ENCODE data around the gene GON4L. TPM values are rescaled to one million over a fixed set of nuclear protein-coding genes. Genes with fewer than 3 reads are reported as not detected.

Gene GON4L
- total RNA-seq, 1 experiment from 2014 or later = 43.7 TPM

GRCh38 chr1:155744711-155745283, 112.2 kb downstream of the GON4L start:
- TF ChIP-seq CTCF (IDR thresholded peaks at IDR 0.05; ENCODE audit: insufficient read depth in 1 of 2, low read depth in 1 of 2, low read length in 1 of 2, severe bottlenecking in 1 of 2, unreplicated experiment in 1 of 2) = no peak
- intact Hi-C loops (cut with micrococcal nuclease; ENCODE audit: unreplicated experiment) = no loop called here
- no peaks in the 10 kb centered on the region for H3K9me3 ChIP-seq
- Mint-ChIP-seq H3K36me3 (ENCODE audit: insufficient read depth, unreplicated experiment) (peaks cover 26% of the 10 kb centered on the region), H3K9me3 (ENCODE audit: unreplicated experiment) (no peaks in the 10 kb centered on the region), H3K4me3 (ENCODE audit: unreplicated experiment) (peak overlapping the region; percentile 96), H3K4me1 (ENCODE audit: low read depth, unreplicated experiment) (no peaks in the 10 kb centered on the region), H3K27ac (ENCODE audit: unreplicated experiment) (peak overlapping the region; percentile 84), H3K27me3 (ENCODE audit: insufficient read depth, unreplicated experiment) (no peaks in the 10 kb centered on the region)
- ChIA-PET CTCF (interaction anchor here (0.6 kb wide), 1 partner anchor 16 kb away, joined by 3 read pairs; no protein-coding TSS in a partner anchor), POLR2A (no interaction called here)
- H3K36me3 ChIP-seq (ENCODE audit: control insufficient read depth, insufficient read depth, low read length) = no peaks in the 10 kb centered on the region
- H3K4me1 ChIP-seq = no peaks in the 10 kb centered on the region
- TSS peak; percentile 82 for BruUV-seq (replicated peaks)
- no peak for DNase-seq
- H3K4me3 ChIP-seq (ENCODE audit: low read depth, low read length) = peak overlapping the region; percentile 74
- H3K27me3 ChIP-seq (replicated peaks; ENCODE audit: control insufficient read depth, insufficient read depth, low read length) = no peaks in the 10 kb centered on the region

- ChIA-PET POLR2A (interaction anchor here (0.6 kb wide), 1 partner anchor 26 kb away, joined by 3 read pairs; no protein-coding TSS in a partner anchor), CTCF (no interaction called here)
- no peak for TF ChIP-seq CTCF (IDR thresholded peaks at IDR 0.05; ENCODE audit: insufficient read depth in 1 of 2, low read depth in 1 of 2, low read length in 1 of 2, severe bottlenecking in 1 of 2, unreplicated experiment in 1 of 2)
- intact Hi-C loops (cut with micrococcal nuclease; ENCODE audit: unreplicated experiment) = no loop called here
- no peaks in the 10 kb centered on the region for H3K27me3 ChIP-seq (replicated peaks; ENCODE audit: control insufficient read depth, insufficient read depth, low read length)
- peaks cover 21% of the 10 kb centered on the region for H3K36me3 Mint-ChIP-seq (ENCODE audit: insufficient read depth, unreplicated experiment)
- no peaks in the 10 kb centered on the region for H3K27me3 Mint-ChIP-seq (ENCODE audit: insufficient read depth, unreplicated experiment)
- no peaks in the 10 kb centered on the region for H3K9me3 ChIP-seq
- no peaks in the 10 kb centered on the region for H3K4me1 ChIP-seq
- H3K4me3 ChIP-seq (ENCODE audit: low read depth, low read length) = no peak overlapping the region
- H3K27ac Mint-ChIP-seq (ENCODE audit: unreplicated experiment) = no peak overlapping the region
- no peaks in the 10 kb centered on the region for H3K4me1 Mint-ChIP-seq (ENCODE audit: low read depth, unreplicated experiment)
- no peak for DNase-seq
- BruUV-seq (replicated peaks) = no TSS peak
- peaks cover 2% of the 10 kb centered on the region; the same call in 1 of the 2 replicates for H3K36me3 ChIP-seq (ENCODE audit: control insufficient read depth, insufficient read depth, low read length)
- no peaks in the 10 kb centered on the region for H3K9me3 Mint-ChIP-seq (ENCODE audit: unreplicated experiment)
- H3K4me3 Mint-ChIP-seq (ENCODE audit: unreplicated experiment) = no peak overlapping the region
Observed at GRCh38 chr1:155741908-155742307, 115.1 kb downstream of the GON4L start.

GRCh38 chr1:155740995-155741394, 116.0 kb downstream of the GON4L start:
- CTCF ChIA-PET = no interaction called here

More at GRCh38 chr1:155740995-155741394, 116.0 kb downstream of the GON4L start:
- no peaks in the 10 kb centered on the region for H3K4me1 ChIP-seq
- intact Hi-C loops (cut with micrococcal nuclease; ENCODE audit: unreplicated experiment) = no loop called here
- no peaks in the 10 kb centered on the region for H3K9me3 ChIP-seq
- DNase-seq = no peak
- H3K4me3 Mint-ChIP-seq (ENCODE audit: unreplicated experiment) = no peak overlapping the region
- H3K4me1 Mint-ChIP-seq (ENCODE audit: low read depth, unreplicated experiment) = no peaks in the 10 kb centered on the region
- H3K9me3 Mint-ChIP-seq (ENCODE audit: unreplicated experiment) = no peaks in the 10 kb centered on the region
- no peak overlapping the region for H3K27ac Mint-ChIP-seq (ENCODE audit: unreplicated experiment)
- H3K36me3 Mint-ChIP-seq (ENCODE audit: insufficient read depth, unreplicated experiment) = peaks cover 30% of the 10 kb centered on the region
- no peak for TF ChIP-seq CTCF (IDR thresholded peaks at IDR 0.05; ENCODE audit: insufficient read depth in 1 of 2, low read depth in 1 of 2, low read length in 1 of 2, severe bottlenecking in 1 of 2, unreplicated experiment in 1 of 2)
- H3K36me3 ChIP-seq (ENCODE audit: control insufficient read depth, insufficient read depth, low read length) = peaks cover 2% of the 10 kb centered on the region; the same call in 1 of the 2 replicates
- no peaks in the 10 kb centered on the region for H3K27me3 ChIP-seq (replicated peaks; ENCODE audit: control insufficient read depth, insufficient read depth, low read length)
- no TSS peak for BruUV-seq (replicated peaks)
- no peaks in the 10 kb centered on the region for H3K27me3 Mint-ChIP-seq (ENCODE audit: insufficient read depth, unreplicated experiment)
- no peak overlapping the region for H3K4me3 ChIP-seq (ENCODE audit: low read depth, low read length)
- POLR2A ChIA-PET = no interaction called here

All from Caco-2 (cell line).